Measurements from ENCODE around the gene HPCAL4.

Gene HPCAL4

DNA sequence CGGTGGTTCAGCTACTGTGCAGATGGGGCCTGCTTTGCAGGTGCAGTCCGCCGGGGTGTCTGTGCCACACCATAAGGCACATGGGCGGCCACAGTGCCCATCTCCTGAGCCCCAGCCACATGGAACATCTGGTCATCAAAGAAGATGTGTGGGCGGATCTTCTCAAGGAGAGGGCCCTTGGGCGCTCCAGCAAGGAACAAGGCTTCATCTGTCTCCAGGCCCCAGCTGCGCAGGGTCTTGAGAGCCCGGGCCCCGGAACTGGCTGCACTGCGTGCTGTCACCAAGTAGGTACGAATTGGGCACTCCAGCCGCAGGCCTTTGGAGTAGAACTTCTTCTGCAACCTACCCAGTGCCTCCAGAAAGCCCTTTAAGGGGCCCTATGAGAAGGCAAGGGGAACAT is 32.1 kb downstream of the HPCAL4 start:
- Histone ChIP-seq H3K9ac (ENCODE audit: low read depth, low read length) (no peak overlapping the region), H3K9me3 (ENCODE audit: control insufficient read depth, insufficient read depth, low read length) (no peaks in the 10 kb centered on the region), H3K36me3 (ENCODE audit: insufficient read depth, low read length) (no peaks in the 10 kb centered on the region), H3K4me1 (ENCODE audit: insufficient read depth, low read length) (peaks cover under 1% of the 10 kb centered on the region; the same call in 1 of the 2 replicates)

DNA sequence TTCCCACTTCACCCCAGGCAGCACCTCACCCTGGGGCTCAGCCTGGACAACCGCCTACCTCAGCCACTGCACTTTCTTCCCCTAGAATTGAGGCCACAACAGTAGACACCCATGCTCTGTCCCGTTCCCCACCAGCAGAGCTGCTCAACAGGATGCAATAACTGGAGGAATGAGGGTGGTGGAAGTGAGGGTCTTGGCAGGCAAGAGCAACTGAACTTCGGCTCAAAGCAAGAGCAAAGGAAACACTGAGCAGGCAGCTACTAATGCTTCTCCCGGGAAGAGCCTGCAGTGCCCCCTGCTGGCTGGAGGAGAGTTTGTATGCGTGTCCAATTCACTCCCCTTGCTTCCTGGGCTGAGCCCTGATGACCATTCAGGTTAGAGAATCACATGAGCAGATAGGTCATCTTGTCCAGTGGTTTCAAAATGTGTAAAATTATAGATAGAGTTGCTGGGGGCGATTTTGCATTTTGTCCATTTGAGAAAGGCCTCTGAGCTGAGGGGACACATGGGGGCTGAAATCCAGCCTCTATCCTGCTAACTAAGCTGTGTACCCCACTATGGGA is 33.2 kb downstream of the HPCAL4 start:
- H3K4me1 ChIP-seq (ENCODE audit: insufficient read depth, low read length) = peaks cover 8% of the 10 kb centered on the region; the same call in 1 of the 2 replicates
- H3K36me3 ChIP-seq (ENCODE audit: insufficient read depth, low read length) = no peaks in the 10 kb centered on the region
- no peak overlapping the region; the same call in 1 of the 2 replicates for H3K9ac ChIP-seq (ENCODE audit: low read depth, low read length)
- no peaks in the 10 kb centered on the region for H3K9me3 ChIP-seq (ENCODE audit: control insufficient read depth, insufficient read depth, low read length)

DNA sequence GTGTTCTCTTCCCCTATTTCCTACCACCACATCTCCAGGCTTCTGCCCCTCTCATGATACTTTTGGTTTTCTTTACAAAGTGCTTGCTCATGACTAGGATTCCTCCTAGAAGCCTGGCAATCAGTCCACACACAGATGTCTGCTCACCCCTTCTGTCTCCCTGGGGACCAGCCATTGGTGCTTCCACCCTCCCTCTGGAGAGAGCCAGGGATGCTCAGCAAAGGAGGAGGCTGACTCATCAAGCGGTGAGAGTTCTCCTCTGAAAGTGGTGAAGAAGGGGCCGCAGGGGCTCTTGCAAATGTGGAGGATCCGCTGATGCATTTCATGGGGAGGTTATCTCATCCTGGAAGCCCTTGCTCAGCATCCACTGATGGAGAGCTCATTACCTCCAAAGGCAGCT is 33.8 kb downstream of the HPCAL4 start:
- Histone ChIP-seq H3K4me1 (ENCODE audit: insufficient read depth, low read length) (peaks cover 8% of the 10 kb centered on the region; the same call in 1 of the 2 replicates), H3K9me3 (ENCODE audit: control insufficient read depth, insufficient read depth, low read length) (no peaks in the 10 kb centered on the region), H3K9ac (ENCODE audit: low read depth, low read length) (no peak overlapping the region), H3K36me3 (ENCODE audit: insufficient read depth, low read length) (no peaks in the 10 kb centered on the region)

DNA sequence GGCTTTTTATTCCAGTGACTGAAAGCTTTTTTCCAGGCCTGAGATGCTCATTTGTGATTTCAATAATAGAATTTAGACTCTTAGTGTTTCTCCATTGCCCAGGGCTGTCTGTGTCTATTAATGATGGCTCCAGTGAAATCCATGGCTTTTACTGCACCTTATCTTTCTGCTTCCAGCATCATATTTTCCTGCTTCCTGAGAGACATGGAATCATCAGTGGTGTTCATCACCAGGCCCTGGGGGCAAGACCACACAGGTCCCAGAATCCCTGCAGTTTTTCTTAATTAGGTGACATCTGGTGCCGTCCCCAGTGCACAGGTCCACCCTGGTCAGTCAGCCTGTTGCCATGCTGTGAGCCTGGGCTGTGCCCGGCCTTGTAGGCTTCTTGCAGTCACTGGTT is 34.8 kb downstream of the HPCAL4 start:
- H3K9me3 ChIP-seq (ENCODE audit: control insufficient read depth, insufficient read depth, low read length) = no peaks in the 10 kb centered on the region
- H3K9ac ChIP-seq (ENCODE audit: low read depth, low read length) = no peak overlapping the region
- H3K36me3 ChIP-seq (ENCODE audit: insufficient read depth, low read length) = no peaks in the 10 kb centered on the region
- H3K4me1 ChIP-seq (ENCODE audit: insufficient read depth, low read length) = peaks cover 8% of the 10 kb centered on the region; the same call in 1 of the 2 replicates

DNA sequence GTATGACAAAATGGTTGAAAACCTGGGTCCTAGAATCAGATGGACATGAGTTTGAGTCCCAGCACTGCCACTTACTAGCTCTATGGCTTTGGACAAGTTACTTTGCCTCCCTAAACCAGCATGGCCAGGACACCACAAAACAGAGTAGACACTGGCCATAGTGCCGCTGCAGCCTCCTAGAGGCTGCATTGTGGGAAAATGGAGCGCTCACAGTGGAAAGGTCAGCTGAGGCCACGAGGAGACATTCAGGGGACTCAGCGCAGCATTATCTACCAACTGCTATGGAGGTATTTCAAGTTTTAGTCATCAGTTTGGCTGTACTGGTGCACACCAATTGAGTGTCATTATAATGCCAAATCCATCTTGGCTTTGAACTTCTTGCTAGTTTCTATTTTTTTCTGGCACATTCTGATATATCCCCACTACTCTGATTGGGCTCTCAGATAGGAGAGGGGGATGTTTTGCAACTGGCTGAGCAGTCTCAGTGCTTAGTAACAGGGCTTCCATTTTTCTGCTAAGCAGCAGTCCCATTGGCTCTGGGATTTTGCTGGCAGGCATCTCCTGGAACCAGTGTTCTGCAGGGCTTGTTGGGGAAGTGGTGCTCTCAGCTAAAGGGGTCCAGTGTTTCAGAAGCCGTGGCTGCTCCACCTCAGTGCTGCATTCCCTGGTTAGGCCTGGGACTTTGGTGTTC is 35.5 kb downstream of the HPCAL4 start:
- H3K9me3 ChIP-seq (ENCODE audit: control insufficient read depth, insufficient read depth, low read length) = no peaks in the 10 kb centered on the region
- no peaks in the 10 kb centered on the region for H3K36me3 ChIP-seq (ENCODE audit: insufficient read depth, low read length)

GRCh38 chr1:39654291-39654690 is 36.9 kb downstream of the HPCAL4 start:
- Histone ChIP-seq H3K4me1 (ENCODE audit: insufficient read depth, low read length) (peaks cover 8% of the 10 kb centered on the region; the same call in 1 of the 2 replicates), H3K9ac (ENCODE audit: low read depth, low read length) (no peak overlapping the region), H3K9me3 (ENCODE audit: control insufficient read depth, insufficient read depth, low read length) (no peaks in the 10 kb centered on the region), H3K36me3 (ENCODE audit: insufficient read depth, low read length) (no peaks in the 10 kb centered on the region)

More for the DNA sequence above, 35.5 kb downstream of the HPCAL4 start:
- peaks cover 8% of the 10 kb centered on the region; the same call in 1 of the 2 replicates for H3K4me1 ChIP-seq (ENCODE audit: insufficient read depth, low read length)
- no peak overlapping the region for H3K9ac ChIP-seq (ENCODE audit: low read depth, low read length)

DNA sequence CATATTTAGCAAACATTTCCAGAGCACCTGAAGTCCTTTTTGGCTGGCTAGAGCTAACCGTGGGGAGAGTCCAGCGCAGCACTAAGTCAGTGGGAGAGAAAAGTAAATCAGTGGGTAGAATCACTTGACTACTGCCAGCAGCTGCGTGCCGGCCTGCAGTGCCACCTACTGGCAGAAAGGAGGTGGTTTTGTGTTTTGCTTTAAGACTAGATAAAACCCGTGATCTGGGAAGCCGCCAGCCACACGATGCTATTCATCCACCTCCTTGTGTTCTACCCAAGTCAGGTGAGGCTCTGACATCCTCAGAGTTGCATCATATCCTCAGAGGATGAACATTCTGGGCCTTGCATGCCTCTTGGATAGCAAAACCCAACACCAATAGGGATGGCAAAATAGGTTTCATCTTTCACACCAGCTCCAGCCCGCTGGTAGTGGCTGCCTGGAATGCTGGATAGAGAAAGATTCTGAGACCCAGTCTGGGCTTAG is 37.6 kb downstream of the HPCAL4 start:
- H3K9ac ChIP-seq (ENCODE audit: low read depth, low read length) = no peak overlapping the region
- no peaks in the 10 kb centered on the region for H3K9me3 ChIP-seq (ENCODE audit: control insufficient read depth, insufficient read depth, low read length)
- peaks cover 8% of the 10 kb centered on the region; the same call in 1 of the 2 replicates for H3K4me1 ChIP-seq (ENCODE audit: insufficient read depth, low read length)
- no peaks in the 10 kb centered on the region for H3K36me3 ChIP-seq (ENCODE audit: insufficient read depth, low read length)

- H3K4me1 ChIP-seq (ENCODE audit: insufficient read depth, low read length) = peaks cover 8% of the 10 kb centered on the region; the same call in 1 of the 2 replicates
- no peak overlapping the region for H3K9ac ChIP-seq (ENCODE audit: low read depth, low read length)
- no peaks in the 10 kb centered on the region for H3K36me3 ChIP-seq (ENCODE audit: insufficient read depth, low read length)
- no peaks in the 10 kb centered on the region for H3K9me3 ChIP-seq (ENCODE audit: control insufficient read depth, insufficient read depth, low read length)
Observed at GRCh38 chr1:39652554-39652953, 38.7 kb downstream of the HPCAL4 start.

- Histone ChIP-seq H3K9ac (ENCODE audit: low read depth, low read length) (no peak overlapping the region), H3K9me3 (ENCODE audit: control insufficient read depth, insufficient read depth, low read length) (no peaks in the 10 kb centered on the region), H3K36me3 (ENCODE audit: insufficient read depth, low read length) (no peaks in the 10 kb centered on the region), H3K4me1 (ENCODE audit: insufficient read depth, low read length) (peaks cover 8% of the 10 kb centered on the region; the same call in 1 of the 2 replicates)
Observed at GRCh38 chr1:39652105-39652504, 39.1 kb downstream of the HPCAL4 start.

DNA sequence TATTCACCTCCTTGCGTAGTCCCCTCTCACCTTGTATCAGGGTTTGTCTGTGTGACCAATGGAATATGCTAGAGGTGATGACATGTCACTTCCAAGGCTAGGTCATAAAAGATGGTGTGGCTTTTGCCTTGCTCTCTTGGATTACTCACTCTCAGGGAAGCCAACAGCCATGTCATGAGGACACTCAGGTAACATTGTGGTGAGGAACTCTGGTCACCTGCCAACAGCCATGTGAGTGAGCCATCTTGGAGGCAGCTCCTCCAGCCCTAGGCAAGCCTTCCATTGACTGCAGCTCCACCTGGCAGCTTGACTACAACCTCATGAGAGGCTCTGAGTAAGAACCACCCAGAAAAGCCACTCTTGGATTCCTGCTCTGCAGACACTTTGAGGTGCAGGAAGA is 40.8 kb downstream of the HPCAL4 start:
- H3K9ac ChIP-seq (ENCODE audit: low read depth, low read length) = no peak overlapping the region
- H3K4me1 ChIP-seq (ENCODE audit: insufficient read depth, low read length) = peaks cover 11% of the 10 kb centered on the region

GRCh38 chr1:39649636-39650185 is 41.5 kb downstream of the HPCAL4 start:
- Histone ChIP-seq H3K4me1 (ENCODE audit: insufficient read depth, low read length) (peaks cover 11% of the 10 kb centered on the region), H3K9ac (ENCODE audit: low read depth, low read length) (no peak overlapping the region), H3K9me3 (ENCODE audit: control insufficient read depth, insufficient read depth, low read length) (no peaks in the 10 kb centered on the region), H3K36me3 (ENCODE audit: insufficient read depth, low read length) (no peaks in the 10 kb centered on the region)

More for the DNA sequence above, 40.8 kb downstream of the HPCAL4 start:
- Histone ChIP-seq H3K36me3 (ENCODE audit: insufficient read depth, low read length) (no peaks in the 10 kb centered on the region), H3K9me3 (ENCODE audit: control insufficient read depth, insufficient read depth, low read length) (no peaks in the 10 kb centered on the region)

GRCh38 chr1:39648496-39648895 is 42.7 kb downstream of the HPCAL4 start:
- Histone ChIP-seq H3K4me1 (ENCODE audit: insufficient read depth, low read length) (peaks cover 5% of the 10 kb centered on the region; the same call in 1 of the 2 replicates), H3K9ac (ENCODE audit: low read depth, low read length) (no peak overlapping the region), H3K36me3 (ENCODE audit: insufficient read depth, low read length) (no peaks in the 10 kb centered on the region), H3K9me3 (ENCODE audit: control insufficient read depth, insufficient read depth, low read length) (0 out of 2 replicates have a peak, but pooled peaks cover 2% of the 10 kb centered on the region)

DNA sequence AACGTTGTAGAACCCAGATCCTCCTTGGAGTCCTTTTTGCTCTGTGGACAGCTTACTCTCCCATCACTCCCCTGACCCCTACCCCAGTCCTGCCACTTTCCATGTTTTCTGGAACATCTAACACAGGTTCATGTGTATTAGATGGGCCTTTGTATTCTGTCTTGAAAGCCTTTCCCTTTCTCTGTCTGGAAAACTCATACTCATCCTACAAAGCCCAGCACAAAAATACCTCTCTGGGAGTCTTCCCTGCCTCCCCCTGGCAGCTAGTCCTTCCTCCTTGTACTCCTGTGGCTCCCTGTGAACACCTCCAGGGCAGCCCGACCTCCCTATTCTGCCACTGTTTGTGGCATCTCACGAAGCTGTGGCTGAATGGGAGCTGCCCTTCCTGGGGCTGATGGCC is 44.0 kb downstream of the HPCAL4 start:
- H3K9me3 ChIP-seq (ENCODE audit: control insufficient read depth, insufficient read depth, low read length) = 0 out of 2 replicates have a peak, but pooled peaks cover 2% of the 10 kb centered on the region
- no peak overlapping the region for H3K9ac ChIP-seq (ENCODE audit: low read depth, low read length)
- H3K4me1 ChIP-seq (ENCODE audit: insufficient read depth, low read length) = peaks cover 3% of the 10 kb centered on the region; the same call in 1 of the 2 replicates
- H3K36me3 ChIP-seq (ENCODE audit: insufficient read depth, low read length) = no peaks in the 10 kb centered on the region

GRCh38 chr1:39646232-39647081 is 44.8 kb downstream of the HPCAL4 start:
- H3K9ac ChIP-seq (ENCODE audit: low read depth, low read length) = no peak overlapping the region
- peaks cover 3% of the 10 kb centered on the region; the same call in 1 of the 2 replicates for H3K4me1 ChIP-seq (ENCODE audit: insufficient read depth, low read length)
- 0 out of 2 replicates have a peak, but pooled peaks cover 2% of the 10 kb centered on the region for H3K9me3 ChIP-seq (ENCODE audit: control insufficient read depth, insufficient read depth, low read length)
- H3K36me3 ChIP-seq (ENCODE audit: insufficient read depth, low read length) = no peaks in the 10 kb centered on the region
